Nephron progenitor cell (in vitro differentiated cells): ENCODE data around the gene RBMS3.

Source experiments
- DNase-seq: peaks from one replicate; pipeline ENCODE4 v3.0.0; 2021
- H3K27ac Mint-ChIP-seq: 2 replicates; pipeline ENCODE4 v1.8.0; 2021; ENCODE audit warnings: mild to moderate bottlenecking, moderate library complexity, mixed read lengths
- H3K27me3 Mint-ChIP-seq: 2 replicates; pipeline ENCODE4 v1.8.0; 2021; ENCODE audit warnings: mild to moderate bottlenecking, low read depth, mixed read lengths; ENCODE audit not compliant: poor library complexity
- H3K36me3 Mint-ChIP-seq: 2 replicates; pipeline ENCODE4 v1.8.0; 2021; ENCODE audit warnings: low read depth, mixed read lengths
- H3K4me1 Mint-ChIP-seq: 2 replicates; pipeline ENCODE4 v1.8.0; 2021; ENCODE audit warnings: mixed read lengths
- H3K4me3 Mint-ChIP-seq: 2 replicates; pipeline ENCODE4 v1.8.0; 2021; ENCODE audit warnings: mild to moderate bottlenecking, moderate library complexity, mixed read lengths
- H3K9me3 Mint-ChIP-seq: 2 replicates; pipeline ENCODE4 v1.8.0; 2021; ENCODE audit warnings: mild to moderate bottlenecking, moderate library complexity, mixed read lengths
- TF ChIP-seq, protein P1 (sequence below): fragments of 200-600 bp; sonication (generic); IDR thresholded peaks from 2 replicates; pipeline ENCODE4 v1.5.0; 2021; ENCODE audit warnings: antibody characterized with exemption

RBMS3 gene

DNA sequence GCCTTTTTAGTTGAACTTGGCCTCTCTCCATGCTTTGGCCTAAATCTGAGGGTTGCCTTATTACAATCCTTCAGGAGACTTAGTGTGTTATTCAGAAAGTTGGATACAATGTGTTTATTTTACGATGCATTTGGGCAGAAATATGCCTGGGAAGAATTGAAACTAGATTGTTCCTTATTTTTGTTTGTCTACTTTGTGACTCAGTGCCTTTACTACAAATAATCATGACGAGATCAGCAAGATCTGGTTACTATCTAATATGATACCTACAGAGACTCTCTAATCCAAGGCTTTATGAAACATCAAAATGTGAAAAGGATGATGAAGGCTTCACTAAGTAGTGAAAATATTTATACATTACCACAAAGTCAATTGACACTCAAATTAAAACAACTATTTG lies 82.2 kb downstream of the RBMS3 start:
- Mint-ChIP-seq H3K4me1 (no peaks in the 10 kb centered on the region), H3K27ac (no peak overlapping the region), H3K9me3 (peaks cover 29% of the 10 kb centered on the region), H3K4me3 (no peak overlapping the region), H3K36me3 (peaks cover 7% of the 10 kb centered on the region), H3K27me3 (no peaks in the 10 kb centered on the region)
- DNase-seq = no peak
- TF ChIP-seq, protein P1, sequence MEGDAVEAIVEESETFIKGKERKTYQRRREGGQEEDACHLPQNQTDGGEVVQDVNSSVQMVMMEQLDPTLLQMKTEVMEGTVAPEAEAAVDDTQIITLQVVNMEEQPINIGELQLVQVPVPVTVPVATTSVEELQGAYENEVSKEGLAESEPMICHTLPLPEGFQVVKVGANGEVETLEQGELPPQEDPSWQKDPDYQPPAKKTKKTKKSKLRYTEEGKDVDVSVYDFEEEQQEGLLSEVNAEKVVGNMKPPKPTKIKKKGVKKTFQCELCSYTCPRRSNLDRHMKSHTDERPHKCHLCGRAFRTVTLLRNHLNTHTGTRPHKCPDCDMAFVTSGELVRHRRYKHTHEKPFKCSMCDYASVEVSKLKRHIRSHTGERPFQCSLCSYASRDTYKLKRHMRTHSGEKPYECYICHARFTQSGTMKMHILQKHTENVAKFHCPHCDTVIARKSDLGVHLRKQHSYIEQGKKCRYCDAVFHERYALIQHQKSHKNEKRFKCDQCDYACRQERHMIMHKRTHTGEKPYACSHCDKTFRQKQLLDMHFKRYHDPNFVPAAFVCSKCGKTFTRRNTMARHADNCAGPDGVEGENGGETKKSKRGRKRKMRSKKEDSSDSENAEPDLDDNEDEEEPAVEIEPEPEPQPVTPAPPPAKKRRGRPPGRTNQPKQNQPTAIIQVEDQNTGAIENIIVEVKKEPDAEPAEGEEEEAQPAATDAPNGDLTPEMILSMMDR = no peak

DNA sequence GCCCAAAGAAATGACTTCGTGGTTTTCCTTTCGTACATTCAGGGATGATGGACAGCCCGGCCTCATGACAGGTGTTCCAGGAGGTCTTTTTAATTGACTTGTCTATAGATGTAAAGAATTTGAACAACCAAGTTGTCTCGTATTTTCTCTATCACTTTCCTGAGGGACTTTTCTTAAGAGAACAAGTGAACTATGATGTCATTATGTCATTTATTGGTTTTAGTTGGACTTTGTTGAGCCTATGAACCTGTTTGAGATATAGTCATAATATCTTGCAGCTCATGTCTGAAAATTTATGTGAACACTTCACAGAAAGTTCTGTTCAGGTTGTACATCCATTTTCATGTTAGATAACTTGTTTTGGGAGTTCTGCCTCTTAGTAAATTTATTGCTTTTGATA lies 89.2 kb downstream of the RBMS3 start:
- H3K4me1 Mint-ChIP-seq = peaks cover 18% of the 10 kb centered on the region
- DNase-seq = no peak
- no peak overlapping the region for H3K27ac Mint-ChIP-seq
- H3K27me3 Mint-ChIP-seq = peaks cover 3% of the 10 kb centered on the region
- no peak overlapping the region for H3K4me3 Mint-ChIP-seq
- H3K36me3 Mint-ChIP-seq = peaks cover 4% of the 10 kb centered on the region
- H3K9me3 Mint-ChIP-seq = peaks cover 4% of the 10 kb centered on the region
- TF ChIP-seq, protein P1 = no peak

DNA sequence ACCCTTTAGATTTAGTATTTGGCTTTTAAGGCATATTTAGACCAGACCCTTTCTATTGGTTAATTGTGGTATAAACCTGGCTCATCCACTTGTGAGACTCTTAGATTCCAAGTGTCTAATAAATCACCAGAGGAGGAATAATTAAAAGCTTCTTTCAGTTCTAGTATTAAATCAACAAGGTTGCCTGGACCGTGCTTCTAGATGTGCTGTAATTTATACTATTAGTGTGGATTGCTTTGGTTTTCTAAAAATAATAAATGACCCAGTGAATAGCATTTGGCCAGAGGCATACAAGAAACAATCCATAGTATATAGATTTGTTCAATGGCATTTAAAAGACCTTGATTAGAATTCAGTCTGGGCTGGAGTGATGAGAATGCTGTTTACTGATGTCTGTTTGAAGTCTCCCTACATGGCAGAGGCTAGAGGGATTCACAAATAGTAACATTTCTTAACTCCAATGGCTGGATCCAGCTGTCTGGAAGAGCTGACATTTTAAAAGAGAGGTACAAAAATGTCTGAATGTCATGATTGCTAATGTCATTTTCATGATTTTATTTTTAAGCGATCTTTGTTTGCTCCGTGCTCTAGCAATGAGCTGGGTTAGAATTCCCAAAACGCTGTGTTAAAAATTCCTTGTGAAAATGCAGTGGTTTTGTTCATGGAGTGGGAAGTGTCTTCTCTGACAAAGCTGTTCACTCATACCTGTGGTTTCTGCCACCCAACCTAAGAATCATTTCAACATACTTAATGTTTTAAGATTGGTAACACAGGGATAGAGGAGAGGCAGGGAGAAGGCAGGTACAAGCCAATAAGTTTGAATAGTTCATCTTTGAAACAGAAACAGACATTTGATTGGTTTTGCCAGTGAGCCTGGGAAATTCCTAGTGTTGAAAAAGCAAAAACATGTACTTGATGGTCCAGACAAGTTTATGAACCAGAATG lies 89.9 kb downstream of the RBMS3 start:
- Mint-ChIP-seq H3K36me3 (peaks cover 10% of the 10 kb centered on the region), H3K27me3 (peaks cover 3% of the 10 kb centered on the region), H3K4me1 (peaks cover 18% of the 10 kb centered on the region), H3K4me3 (no peak overlapping the region), H3K9me3 (peaks cover 11% of the 10 kb centered on the region), H3K27ac (peak overlapping the region; percentile 60)
- no peak for DNase-seq
- TF ChIP-seq, protein P1 = no peak

DNA sequence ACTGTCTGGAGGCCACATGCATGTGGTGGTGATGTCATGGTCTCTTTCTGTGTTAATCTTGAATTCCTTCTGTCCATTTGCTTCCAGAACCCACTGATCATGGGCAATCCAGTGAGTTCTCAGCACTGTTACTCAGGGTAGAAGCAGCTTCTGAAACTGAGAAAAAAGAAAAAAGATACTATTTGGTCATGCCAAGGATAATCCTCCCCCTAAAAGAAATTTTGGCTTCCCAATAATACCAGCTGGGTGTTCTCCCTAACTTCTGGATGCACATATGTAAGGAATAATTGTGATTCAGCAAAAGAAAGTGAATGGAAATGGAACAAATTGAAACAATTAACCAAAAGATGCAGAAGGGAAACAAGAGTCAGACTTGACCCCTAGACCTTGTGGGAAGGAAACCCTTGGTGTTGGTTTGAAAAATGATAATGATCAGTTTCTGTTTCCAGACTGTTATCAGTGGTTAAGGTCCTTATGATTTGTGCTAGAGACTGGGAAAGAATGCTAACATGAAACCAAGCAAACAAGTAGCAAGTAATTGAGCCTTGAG lies 92.3 kb downstream of the RBMS3 start:
- H3K4me1 Mint-ChIP-seq = peaks cover 18% of the 10 kb centered on the region
- peak overlapping the region; percentile 10 for H3K27ac Mint-ChIP-seq
- H3K9me3 Mint-ChIP-seq = peaks cover 12% of the 10 kb centered on the region
- DNase-seq = no peak
- peaks cover 3% of the 10 kb centered on the region for H3K27me3 Mint-ChIP-seq
- H3K36me3 Mint-ChIP-seq = peaks cover 10% of the 10 kb centered on the region
- H3K4me3 Mint-ChIP-seq = no peak overlapping the region
- TF ChIP-seq, protein P1 = no peak

DNA sequence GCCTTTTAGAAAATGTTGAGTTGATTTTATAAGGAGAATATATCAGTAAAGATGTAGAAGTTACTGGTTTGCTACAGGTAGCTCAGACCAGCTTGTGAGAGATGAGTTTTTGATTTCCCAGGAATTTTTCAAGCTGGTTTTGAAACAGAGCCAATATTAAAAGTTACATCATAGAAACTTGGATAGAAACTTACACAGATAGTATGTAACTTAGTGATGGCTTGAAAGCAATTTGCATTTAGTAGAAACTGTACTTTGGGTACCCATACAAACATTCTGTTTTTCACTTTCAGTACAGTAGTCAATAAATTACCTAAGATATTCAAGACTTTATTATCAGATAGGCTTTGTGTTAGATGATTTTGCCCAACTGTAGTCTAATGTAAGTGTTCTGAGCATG lies 93.4 kb downstream of the RBMS3 start:
- Mint-ChIP-seq H3K4me3 (no peak overlapping the region), H3K27me3 (peaks cover 3% of the 10 kb centered on the region), H3K4me1 (peaks cover 19% of the 10 kb centered on the region), H3K27ac (no peak overlapping the region), H3K9me3 (peaks cover 12% of the 10 kb centered on the region), H3K36me3 (peaks cover 10% of the 10 kb centered on the region)
- TF ChIP-seq, protein P1 = no peak
- DNase-seq = no peak
